Liver (tissue), 3 donors: ENCODE results near the gene ANKRA2.

Source experiments
- RXRA ChIP-seq, 2 donors: IDR thresholded peaks; 2 replicates each; pipeline ENCODE4 v1.6.1; 2017 to 2018; ENCODE audit warnings: antibody characterized with exemption in 2 of 2, mild to moderate bottlenecking in 1 of 2
- TAF1 ChIP-seq: conservative IDR thresholded peaks from 2 replicates; pipeline ENCODE4 v1.6.1; 2016; ENCODE audit warnings: antibody characterized with exemption, mild to moderate bottlenecking
- YY1 ChIP-seq: IDR thresholded peaks from 2 replicates; pipeline ENCODE4 v1.6.1; 2016; ENCODE audit warnings: antibody characterized with exemption, mild to moderate bottlenecking
- TF ChIP-seq, protein P1 (sequence below): IDR thresholded peaks from 2 replicates; pipeline ENCODE4 v1.6.1; 2016; ENCODE audit warnings: antibody characterized with exemption, mild to moderate bottlenecking
- TF ChIP-seq, protein P2 (sequence below): fragments of 150-350 bp; IDR thresholded peaks from 2 replicates; pipeline ENCODE4 v1.5.1; 2017; ENCODE audit warnings: improper control_type of control experiment, low read depth, low read length; ENCODE audit not compliant: missing input control
- TF ChIP-seq, protein P3 (sequence below): IDR thresholded peaks from 2 replicates; pipeline ENCODE4 v1.6.1; 2016; ENCODE audit warnings: antibody characterized with exemption
- donor health status: healthy.
- donor health status: healthy.

DNA sequence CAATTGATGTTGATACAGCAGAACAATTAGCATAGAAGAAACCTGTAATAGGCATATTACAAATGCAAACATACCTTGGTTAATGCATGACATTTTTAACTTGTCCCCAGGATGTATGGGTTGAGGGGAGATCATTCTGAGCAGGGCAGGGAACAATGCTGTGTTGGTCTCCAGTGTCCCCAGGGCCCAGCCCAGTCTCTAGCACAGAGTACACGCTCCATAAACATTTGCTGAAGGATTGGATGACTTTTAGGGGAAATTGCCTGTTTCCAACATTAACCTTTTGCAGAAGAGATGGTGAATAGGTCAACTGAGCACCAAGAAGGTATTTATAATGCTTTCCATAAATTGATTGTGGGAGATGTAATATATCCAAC lies 20.0 kb downstream of the ANKRA2 start:
- TF ChIP-seq YY1 (no peak), TAF1 (no peak), RXRA (IDR thresholded peaks at IDR 0.05) (no peak)
- TF ChIP-seq, protein P1, sequence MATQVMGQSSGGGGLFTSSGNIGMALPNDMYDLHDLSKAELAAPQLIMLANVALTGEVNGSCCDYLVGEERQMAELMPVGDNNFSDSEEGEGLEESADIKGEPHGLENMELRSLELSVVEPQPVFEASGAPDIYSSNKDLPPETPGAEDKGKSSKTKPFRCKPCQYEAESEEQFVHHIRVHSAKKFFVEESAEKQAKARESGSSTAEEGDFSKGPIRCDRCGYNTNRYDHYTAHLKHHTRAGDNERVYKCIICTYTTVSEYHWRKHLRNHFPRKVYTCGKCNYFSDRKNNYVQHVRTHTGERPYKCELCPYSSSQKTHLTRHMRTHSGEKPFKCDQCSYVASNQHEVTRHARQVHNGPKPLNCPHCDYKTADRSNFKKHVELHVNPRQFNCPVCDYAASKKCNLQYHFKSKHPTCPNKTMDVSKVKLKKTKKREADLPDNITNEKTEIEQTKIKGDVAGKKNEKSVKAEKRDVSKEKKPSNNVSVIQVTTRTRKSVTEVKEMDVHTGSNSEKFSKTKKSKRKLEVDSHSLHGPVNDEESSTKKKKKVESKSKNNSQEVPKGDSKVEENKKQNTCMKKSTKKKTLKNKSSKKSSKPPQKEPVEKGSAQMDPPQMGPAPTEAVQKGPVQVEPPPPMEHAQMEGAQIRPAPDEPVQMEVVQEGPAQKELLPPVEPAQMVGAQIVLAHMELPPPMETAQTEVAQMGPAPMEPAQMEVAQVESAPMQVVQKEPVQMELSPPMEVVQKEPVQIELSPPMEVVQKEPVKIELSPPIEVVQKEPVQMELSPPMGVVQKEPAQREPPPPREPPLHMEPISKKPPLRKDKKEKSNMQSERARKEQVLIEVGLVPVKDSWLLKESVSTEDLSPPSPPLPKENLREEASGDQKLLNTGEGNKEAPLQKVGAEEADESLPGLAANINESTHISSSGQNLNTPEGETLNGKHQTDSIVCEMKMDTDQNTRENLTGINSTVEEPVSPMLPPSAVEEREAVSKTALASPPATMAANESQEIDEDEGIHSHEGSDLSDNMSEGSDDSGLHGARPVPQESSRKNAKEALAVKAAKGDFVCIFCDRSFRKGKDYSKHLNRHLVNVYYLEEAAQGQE, result no peak
- TF ChIP-seq, protein P2, sequence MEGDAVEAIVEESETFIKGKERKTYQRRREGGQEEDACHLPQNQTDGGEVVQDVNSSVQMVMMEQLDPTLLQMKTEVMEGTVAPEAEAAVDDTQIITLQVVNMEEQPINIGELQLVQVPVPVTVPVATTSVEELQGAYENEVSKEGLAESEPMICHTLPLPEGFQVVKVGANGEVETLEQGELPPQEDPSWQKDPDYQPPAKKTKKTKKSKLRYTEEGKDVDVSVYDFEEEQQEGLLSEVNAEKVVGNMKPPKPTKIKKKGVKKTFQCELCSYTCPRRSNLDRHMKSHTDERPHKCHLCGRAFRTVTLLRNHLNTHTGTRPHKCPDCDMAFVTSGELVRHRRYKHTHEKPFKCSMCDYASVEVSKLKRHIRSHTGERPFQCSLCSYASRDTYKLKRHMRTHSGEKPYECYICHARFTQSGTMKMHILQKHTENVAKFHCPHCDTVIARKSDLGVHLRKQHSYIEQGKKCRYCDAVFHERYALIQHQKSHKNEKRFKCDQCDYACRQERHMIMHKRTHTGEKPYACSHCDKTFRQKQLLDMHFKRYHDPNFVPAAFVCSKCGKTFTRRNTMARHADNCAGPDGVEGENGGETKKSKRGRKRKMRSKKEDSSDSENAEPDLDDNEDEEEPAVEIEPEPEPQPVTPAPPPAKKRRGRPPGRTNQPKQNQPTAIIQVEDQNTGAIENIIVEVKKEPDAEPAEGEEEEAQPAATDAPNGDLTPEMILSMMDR, result no peak
- TF ChIP-seq, protein P3, sequence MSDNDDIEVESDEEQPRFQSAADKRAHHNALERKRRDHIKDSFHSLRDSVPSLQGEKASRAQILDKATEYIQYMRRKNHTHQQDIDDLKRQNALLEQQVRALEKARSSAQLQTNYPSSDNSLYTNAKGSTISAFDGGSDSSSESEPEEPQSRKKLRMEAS, result no peak
